HepG2 (cell line): ENCODE results near the gene RAB32. TPM values are rescaled to one million over a fixed set of nuclear protein-coding genes. Genes with fewer than 3 reads are reported as not detected.
"Not testable (repeated sequence)": the region's sequence is repeated elsewhere in the genome, so short reads cannot be mapped to it uniquely, and the experiment has no call there.

Experiments
- ATAC-seq: fragments of 200-7000 bp; cut with Tn5 transposase; 3 replicates; pipeline ENCODE4 v1.9.1; 2020; ENCODE audit warnings: mild to moderate bottlenecking, moderate library complexity
- BruUV-seq: library from RNA; stranded (reverse); fragments of 400-500 nt; replicated peaks from 2 replicates; lab custom pipeline; 2021; lab: Mats Ljungman, UMichigan
- CTCF ChIA-PET: fragments of 300-600 bp; formaldehyde crosslinking; extraction: SDS; loops from one replicate; lab custom pipeline; 2021; ENCODE audit warnings: low total read pairs, inconsistent platforms, low intra/inter-chr PET ratio; lab: Yijun Ruan, JAX
- POLR2A ChIA-PET: fragments of 350-600 bp; sonication (Branson Sonifier 250); formaldehyde crosslinking; loops from one replicate; lab custom pipeline; 2020; ENCODE audit warnings: antibody characterized with exemption, inconsistent platforms; lab: Yijun Ruan, JAX
- DNase-seq: peaks from one replicate; pipeline ENCODE4 v3.0.0-alpha.2; 2015; ENCODE audit warnings: low spot score
- FAIRE-seq: peaks from 3 replicates; lab custom pipeline; 2011; peaks lifted over from hg19 to GRCh38; lab: Jason Lieb, UNC
- H2AFZ ChIP-seq: one replicate; pipeline ENCODE4 v1.6.1; 2011; ENCODE audit warnings: low read length, inconsistent platforms
- H3K27ac ChIP-seq: fragments of 300-600 bp; 3 replicates; pipeline ENCODE4 v1.8.0; 2011; ENCODE audit warnings: mixed run types, mild to moderate bottlenecking, mixed read lengths, low read length, inconsistent platforms; ENCODE audit not compliant: insufficient read depth; ENCODE audit errors: extremely low read length
- H3K27me3 ChIP-seq, 2 experiments: fragments of 200-600 bp in 1 of 2; 2 replicates in 1 of 2; 3 replicates in 1 of 2; pipeline versions ENCODE4 v1.6.0 to v1.8.0; 2011; ENCODE audit warnings: low read length in 2 of 2, mild to moderate bottlenecking in 2 of 2, moderate library complexity in 2 of 2, inconsistent platforms in 1 of 2; ENCODE audit not compliant: insufficient read depth in 2 of 2, control insufficient read depth in 1 of 2
- H3K36me3 ChIP-seq, 2 experiments: fragments of 200-600 bp in 1 of 2; replicated peaks in 1 of 2; 2 replicates in 1 of 2; 3 replicates in 1 of 2; pipeline versions ENCODE4 v1.5.1 to v1.8.0; 2011; ENCODE audit warnings: low read length in 2 of 2, inconsistent platforms in 1 of 2; ENCODE audit not compliant: insufficient read depth in 2 of 2, control insufficient read depth in 1 of 2
- H3K4me1 ChIP-seq: 2 replicates; pipeline ENCODE4 v1.5.1; 2012; ENCODE audit warnings: low read length, inconsistent platforms; ENCODE audit not compliant: insufficient read depth
- H3K4me2 ChIP-seq: 2 replicates; pipeline ENCODE4 v1.6.0; 2011; ENCODE audit warnings: low read depth, low read length, inconsistent platforms
- H3K4me3 ChIP-seq, 3 experiments: fragments of 200-600 bp in 1 of 3; sonication (generic), shearing (Covaris generic) in 1 of 3; replicated peaks in 1 of 3; 2 replicates each; pipeline ENCODE4 v1.5.1; 2011 to 2016; ENCODE audit warnings: low read length in 3 of 3, inconsistent platforms in 2 of 3, low read depth in 2 of 3, mild to moderate bottlenecking in 2 of 3, control low read depth in 1 of 3, mixed read lengths in 1 of 3; ENCODE audit not compliant: insufficient read depth in 1 of 3
- H3K79me2 ChIP-seq: one replicate; pipeline ENCODE4 v1.6.1; 2011; ENCODE audit warnings: low read length, inconsistent platforms; ENCODE audit not compliant: insufficient read depth
- H3K9ac ChIP-seq: 2 replicates; pipeline ENCODE4 v1.6.0; 2011; ENCODE audit warnings: mild to moderate bottlenecking, low read depth, low read length, inconsistent platforms; ENCODE audit not compliant: insufficient read depth
- H3K9me3 ChIP-seq: 2 replicates; pipeline ENCODE4 v1.5.1; 2012; ENCODE audit warnings: mild to moderate bottlenecking, low read length
- H4K20me1 ChIP-seq: 2 replicates; pipeline ENCODE4 v1.6.0; 2011; ENCODE audit warnings: inconsistent platforms, mild to moderate bottlenecking, low read length, moderate library complexity; ENCODE audit not compliant: insufficient read depth
- ASH2L ChIP-seq: fragments of 300-600, 200-600 bp; sonication (generic); IDR thresholded peaks from 2 replicates; pipeline ENCODE4 v1.7.0; 2017; ENCODE audit warnings: low read depth, mild to moderate bottlenecking, moderate library complexity, mixed read lengths, low read length; ENCODE audit not compliant: insufficient read length
- FOXM1 ChIP-seq: sonication (generic); formaldehyde crosslinking; IDR thresholded peaks from 2 replicates; pipeline ENCODE4 v1.5.0; 2020; ENCODE audit warnings: missing genetic modification reagents
- MLXIP ChIP-seq: sonication (generic); formaldehyde crosslinking; IDR thresholded peaks from 2 replicates; pipeline ENCODE4 v1.9.0; 2021; ENCODE audit warnings: missing genetic modification reagents, borderline replicate concordance
- NAIF1 ChIP-seq: sonication (generic); formaldehyde crosslinking; IDR thresholded peaks from 2 replicates; pipeline ENCODE4 v1.5.0; 2020; ENCODE audit warnings: mild to moderate bottlenecking, missing genetic modification reagents, borderline replicate concordance
- NR2F2 ChIP-seq: IDR thresholded peaks from 2 replicates; pipeline ENCODE4 v1.6.1; 2012; ENCODE audit warnings: low read depth, inconsistent platforms, borderline replicate concordance
- ZBTB4 ChIP-seq: sonication (generic); formaldehyde crosslinking; IDR thresholded peaks from 2 replicates; pipeline ENCODE4 v1.4.0; 2020; ENCODE audit warnings: missing genetic modification reagents, mild to moderate bottlenecking, borderline replicate concordance
- ZNF292 ChIP-seq: sonication (generic); formaldehyde crosslinking; IDR thresholded peaks from 2 replicates; pipeline ENCODE4 v1.8.1; 2022; ENCODE audit warnings: mild to moderate bottlenecking, low read depth, missing genetic modification reagents, borderline replicate concordance
- ZNF512B ChIP-seq: sonication (generic); formaldehyde crosslinking; IDR thresholded peaks from 2 replicates; pipeline ENCODE4 v1.5.1; 2020; ENCODE audit warnings: missing genetic modification reagents, mild to moderate bottlenecking, borderline replicate concordance
- WGBS: methylation state at CpG from one replicate; pipeline ENCODE4 v1.1.6; 2017; ENCODE audit warnings: low lambda C conversion rate; 5-methylcytosine and 5-hydroxymethylcytosine counted together
- in situ Hi-C: cut with HindIII; loops from 2 replicates; pipeline ENCODE4 v1.10.0; 2017; ENCODE audit warnings: low pct_unique_long_range_greater_than_20kb; ENCODE audit not compliant: extremely low pct_ligation_motif_present
- intact Hi-C: fragments of 100-400 bp; cut with micrococcal nuclease; formaldehyde crosslinking; loops from one replicate; pipeline ENCODE4 v1.10.0; 2022; ENCODE audit not compliant: unreplicated experiment
- polyA plus RNA-seq, 8 experiments: library from polyadenylated mRNA; depleted of rRNA in 3 of 8; stranded (reverse) in 7 of 8; unstranded in 1 of 8; fragments of >200 nt; fragmentation: Illumina TruSeq in 4 of 8; extraction: Trizol in 4 of 8; gene quantifications; 2 replicates each; pipeline versions ENCODE4 v1.2.1 to v1.2.3, GENCODE V29; 2011 to 2016; ENCODE audit warnings: low read depth in 4 of 8, missing spikeins in 1 of 8, mixed read lengths in 1 of 8; ENCODE audit not compliant: insufficient read depth in 1 of 8
- total RNA-seq, 5 experiments: library from RNA; depleted of rRNA; stranded (reverse); fragments of >200 nt; fragmentation: Illumina TruSeq; extraction: Trizol; gene quantifications; 2 replicates each; pipeline ENCODE4 v1.2.3, GENCODE V29; 2016; ENCODE audit warnings: low read depth in 1 of 5

RAB32 gene
- total and polyA plus RNA-seq, 2 of the 13 experiments (the other 11 are each of a cell fraction or from before 2014, with no cell fraction given) = 43.7 to 93.9 TPM

- H3K27ac ChIP-seq, H3K27me3 ChIP-seq, ATAC-seq, intact Hi-C loops, H3K9ac ChIP-seq, H3K9me3 ChIP-seq, FAIRE-seq, in situ Hi-C loops, H3K4me1 ChIP-seq, POLR2A ChIA-PET, H3K4me3 ChIP-seq, H3K4me2 ChIP-seq, CTCF ChIA-PET, H3K36me3 ChIP-seq, BruUV-seq, H2AFZ ChIP-seq, DNase-seq, H3K79me2 ChIP-seq, H4K20me1 ChIP-seq: not testable (repeated sequence)
- WGBS = 21% methylated on average over 3 of the region's 3 CpGs
These were observed 25.0 kb downstream of the RAB32 start for GRCh38 chr6:146568619-146569018.

GRCh38 chr6:146574211-146574610 lies 30.6 kb downstream of the RAB32 start:
- POLR2A ChIA-PET = no interaction called here
- no peak for TF ChIP-seq ASH2L
- TF ChIP-seq MLXIP (CRISPR knock-in tag) = no peak
- no peak for TF ChIP-seq NR2F2
- TF ChIP-seq ZNF292 (CRISPR knock-in tag) = no peak
- TF ChIP-seq ZNF512B (CRISPR knock-in tag) = no peak
- TF ChIP-seq FOXM1 (CRISPR knock-in tag) = no peak
- no peak for TF ChIP-seq ZBTB4 (CRISPR knock-in tag)
- no peak for TF ChIP-seq NAIF1

More at GRCh38 chr6:146574211-146574610, 30.6 kb downstream of the RAB32 start:
- FAIRE-seq = no peak
- Histone ChIP-seq H3K79me2 (no peaks in the 10 kb centered on the region), H3K36me3 (no peaks in the 10 kb centered on the region), H3K9ac (no peak overlapping the region), H3K4me3 (no peak overlapping the region), H3K4me1 (no peaks in the 10 kb centered on the region), H3K27ac (no peak overlapping the region), H2AFZ (no peak overlapping the region), H3K4me2 (no peak overlapping the region), H4K20me1 (no peaks in the 10 kb centered on the region), H3K9me3 (no peaks in the 10 kb centered on the region), H3K27me3 (no peaks in the 10 kb centered on the region)
- BruUV-seq = no TSS peak
- in situ Hi-C loops = no loop called here
- no peak for ATAC-seq
- WGBS = 0% methylated on average over 1 of the region's 1 CpG
- CTCF ChIA-PET = no interaction called here
- DNase-seq = no peak
- intact Hi-C loops = no loop called here
